Measurements from ENCODE around the gene CHMP2B.

Gene CHMP2B

GRCh38 chr3:87268646-87269211 is 41.6 kb downstream of the CHMP2B start (continued):
- TF ChIP-seq ZBTB44 (tag by site-specific recombination; IDR thresholded peaks at IDR 0.05), result peak; percentile 79; the same call in 1 of the 2 replicates
- TF ChIP-seq PRDM6 (tag by site-specific recombination; IDR thresholded peaks at IDR 0.05), result peak; percentile 51
- TF ChIP-seq ZNF707 (tag by site-specific recombination; IDR thresholded peaks at IDR 0.05), result no peak
- peak; percentile 39; the same call in 1 of the 2 replicates for TF ChIP-seq ZNF366 (tag by site-specific recombination; conservative IDR thresholded peaks at IDR 0.05)
- peak; percentile 44 for TF ChIP-seq PRDM10 (tag by site-specific recombination; IDR thresholded peaks at IDR 0.05)
- TF ChIP-seq ZNF654 (tag by site-specific recombination; IDR thresholded peaks at IDR 0.05; ENCODE audit: low read depth), result no peak
- no peak for TF ChIP-seq ZNF830 (tag by site-specific recombination; IDR thresholded peaks at IDR 0.05; ENCODE audit: low read depth)
- TF ChIP-seq ZNF658 (tag by site-specific recombination; IDR thresholded peaks at IDR 0.05), result no peak
- no peak for TF ChIP-seq EGR2 (tag by site-specific recombination; IDR thresholded peaks at IDR 0.05; ENCODE audit: low read depth)
- peak; percentile 84 for TF ChIP-seq GLIS1 (tag by site-specific recombination; IDR thresholded peaks at IDR 0.05)
- no peak for TF ChIP-seq ZNF624 (tag by site-specific recombination; IDR thresholded peaks at IDR 0.05)
- TF ChIP-seq KLF10 (tag by site-specific recombination; IDR thresholded peaks at IDR 0.05), result no peak
- no peak for TF ChIP-seq PRDM2 (tag by site-specific recombination; IDR thresholded peaks at IDR 0.05; ENCODE audit: borderline replicate concordance)

- TF ChIP-seq ZNF341 (tag by site-specific recombination; IDR thresholded peaks at IDR 0.05; ENCODE audit: low read depth) (no peak), ZNF23 (tag by site-specific recombination; IDR thresholded peaks at IDR 0.05; ENCODE audit: borderline replicate concordance) (no peak), ZNF747 (tag by site-specific recombination; IDR thresholded peaks at IDR 0.05) (no peak), ZNF561 (tag by site-specific recombination; IDR thresholded peaks at IDR 0.05; ENCODE audit: borderline replicate concordance) (peak; percentile 85)
Measured at GRCh38 chr3:87269723-87270122, 42.6 kb downstream of the CHMP2B start.

More at GRCh38 chr3:87269723-87270122, 42.6 kb downstream of the CHMP2B start:
- no peak overlapping the region for H3K27ac ChIP-seq (ENCODE audit: extremely low read depth, low read depth, low read length)
- H3K36me3 ChIP-seq (ENCODE audit: control insufficient read depth in 2 of 2, insufficient read depth in 1 of 2, low read length in 2 of 2), result no peaks in the 10 kb centered on the region
- 0 out of 2 replicates have a peak, but pooled peaks cover 2% of the 10 kb centered on the region for H3K4me1 ChIP-seq (ENCODE audit: control insufficient read depth, insufficient read depth, low read length)
- CTCF ChIA-PET, result interaction anchor here (0.5 to 1.7 kb wide), 2 partner anchors 9 to 60 kb away, joined by 3 to 6 read pairs; no protein-coding TSS in a partner anchor
- POLR2A ChIA-PET, result no interaction called here
- no peak overlapping the region for H3K4me3 ChIP-seq (ENCODE audit: low read depth, low read length)
- H3K9me3 ChIP-seq (ENCODE audit: control insufficient read depth, insufficient read depth, low read depth, low read length), result no peaks in the 10 kb centered on the region
